ENCODE measurements around the gene CDH13.

DNA sequence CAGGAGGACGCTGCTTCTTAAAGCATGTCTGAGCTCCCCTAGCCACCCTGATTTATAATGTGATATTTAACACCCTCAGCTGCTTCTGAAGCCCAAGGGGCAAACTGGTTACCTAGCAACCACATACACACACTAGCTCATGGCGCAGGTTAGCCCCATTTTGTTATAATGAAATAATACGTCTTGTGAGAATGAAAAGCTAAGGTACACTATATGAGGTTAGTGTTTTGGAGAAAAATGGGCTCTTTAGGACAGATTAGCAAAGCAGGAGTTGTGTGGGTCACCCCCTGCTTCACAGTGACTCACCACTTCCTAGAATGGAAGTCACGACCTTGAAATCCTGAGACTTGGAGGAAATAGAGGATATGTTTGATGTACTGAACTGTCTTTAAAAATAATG is 776.2 kb downstream of the CDH13 start:
- TF ChIP-seq, protein P1, sequence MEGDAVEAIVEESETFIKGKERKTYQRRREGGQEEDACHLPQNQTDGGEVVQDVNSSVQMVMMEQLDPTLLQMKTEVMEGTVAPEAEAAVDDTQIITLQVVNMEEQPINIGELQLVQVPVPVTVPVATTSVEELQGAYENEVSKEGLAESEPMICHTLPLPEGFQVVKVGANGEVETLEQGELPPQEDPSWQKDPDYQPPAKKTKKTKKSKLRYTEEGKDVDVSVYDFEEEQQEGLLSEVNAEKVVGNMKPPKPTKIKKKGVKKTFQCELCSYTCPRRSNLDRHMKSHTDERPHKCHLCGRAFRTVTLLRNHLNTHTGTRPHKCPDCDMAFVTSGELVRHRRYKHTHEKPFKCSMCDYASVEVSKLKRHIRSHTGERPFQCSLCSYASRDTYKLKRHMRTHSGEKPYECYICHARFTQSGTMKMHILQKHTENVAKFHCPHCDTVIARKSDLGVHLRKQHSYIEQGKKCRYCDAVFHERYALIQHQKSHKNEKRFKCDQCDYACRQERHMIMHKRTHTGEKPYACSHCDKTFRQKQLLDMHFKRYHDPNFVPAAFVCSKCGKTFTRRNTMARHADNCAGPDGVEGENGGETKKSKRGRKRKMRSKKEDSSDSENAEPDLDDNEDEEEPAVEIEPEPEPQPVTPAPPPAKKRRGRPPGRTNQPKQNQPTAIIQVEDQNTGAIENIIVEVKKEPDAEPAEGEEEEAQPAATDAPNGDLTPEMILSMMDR (conservative IDR thresholded peaks at IDR 0.05), result no peak
- no peak for TF ChIP-seq ZFX (IDR thresholded peaks at IDR 0.05)
